H1 (cell line): ENCODE data around the gene LCMT1. TPM values are rescaled to one million over a fixed set of nuclear protein-coding genes. Genes with fewer than 3 reads are reported as not detected.

Source experiments
- polyA plus RNA-seq, 7 experiments: library from polyadenylated mRNA; depleted of rRNA in 3 of 7; stranded (reverse) in 5 of 7; unstranded in 2 of 7; fragments of >200 nt in 5 of 7; fragments of 200-250 nt in 2 of 7; gene quantifications; 1 replicate in 5 of 7; 2 replicates in 1 of 7; 4 replicates in 1 of 7; pipeline versions ENCODE4 v1.2.1 to v1.2.3, GENCODE V29; 2011 to 2013; ENCODE audit warnings: missing spikeins in 2 of 7, mixed read lengths in 2 of 7
- total RNA-seq: library from RNA; stranded (reverse); fragmentation: NEBNext Ultra II Directional; extraction: Animal tissue kit (Norgen Biotek cat#: 25700); gene quantifications from 2 replicates; pipeline ENCODE4 v1.2.1, GENCODE V29; 2021
- TF ChIP-seq, protein P1 (sequence below): IDR thresholded peaks from 2 replicates; pipeline ENCODE4 v1.6.1; 2012; ENCODE audit warnings: low read length, inconsistent platforms

The LCMT1 gene
- total and polyA plus RNA-seq, 2 of the 8 experiments (the other 6 are each of a cell fraction or from before 2014, with no cell fraction given): 61.0 to 80.8 TPM

GRCh38 chr16:25111403-25112166 is at the start of gene LCMT1 (continued):
- TF ChIP-seq, protein P1, sequence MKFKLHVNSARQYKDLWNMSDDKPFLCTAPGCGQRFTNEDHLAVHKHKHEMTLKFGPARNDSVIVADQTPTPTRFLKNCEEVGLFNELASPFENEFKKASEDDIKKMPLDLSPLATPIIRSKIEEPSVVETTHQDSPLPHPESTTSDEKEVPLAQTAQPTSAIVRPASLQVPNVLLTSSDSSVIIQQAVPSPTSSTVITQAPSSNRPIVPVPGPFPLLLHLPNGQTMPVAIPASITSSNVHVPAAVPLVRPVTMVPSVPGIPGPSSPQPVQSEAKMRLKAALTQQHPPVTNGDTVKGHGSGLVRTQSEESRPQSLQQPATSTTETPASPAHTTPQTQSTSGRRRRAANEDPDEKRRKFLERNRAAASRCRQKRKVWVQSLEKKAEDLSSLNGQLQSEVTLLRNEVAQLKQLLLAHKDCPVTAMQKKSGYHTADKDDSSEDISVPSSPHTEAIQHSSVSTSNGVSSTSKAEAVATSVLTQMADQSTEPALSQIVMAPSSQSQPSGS: no peak
